T47D (cell line): Measurements from ENCODE around the gene RELN.

Source experiments
- DNase-seq, 2 experiments: peaks; one replicate each; pipeline versions ENCODE4 v3.0.0 to v3.0.0-alpha.2; 2011 to 2012; ENCODE audit warnings: low read depth in 1 of 2, low spot score in 1 of 2
- JUND ChIP-seq: IDR thresholded peaks from 2 replicates; pipeline ENCODE4 v1.6.1; 2012; ENCODE audit warnings: low read depth
- in situ Hi-C: cut with HindIII; loops from 2 replicates; pipeline ENCODE4 v1.10.0; 2016; ENCODE audit warnings: low sequenced_read_pairs, low pct_unique_long_range_greater_than_20kb

The RELN gene

DNA sequence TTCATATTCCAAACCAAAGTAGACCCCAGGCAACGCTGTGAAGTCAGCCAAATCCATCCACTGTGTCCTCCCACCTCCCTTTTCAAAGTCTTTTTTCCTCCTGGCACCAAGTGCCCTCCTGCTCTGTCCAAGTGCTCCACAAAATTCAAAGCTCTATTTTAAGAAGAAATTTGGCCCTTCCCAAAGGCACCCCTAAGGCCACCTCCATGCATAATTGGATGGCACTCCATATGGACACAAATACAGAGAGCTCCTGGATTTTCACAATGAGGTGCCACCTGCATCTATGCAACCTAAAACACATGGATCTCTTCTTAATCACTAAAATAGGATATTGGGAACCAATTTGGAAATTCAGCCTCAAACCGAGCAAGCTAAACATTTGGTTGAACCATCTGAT is 121.6 kb downstream of the RELN start:
- TF ChIP-seq JUND = no peak
- DNase-seq = no peak
- in situ Hi-C loops = no loop called here

DNA sequence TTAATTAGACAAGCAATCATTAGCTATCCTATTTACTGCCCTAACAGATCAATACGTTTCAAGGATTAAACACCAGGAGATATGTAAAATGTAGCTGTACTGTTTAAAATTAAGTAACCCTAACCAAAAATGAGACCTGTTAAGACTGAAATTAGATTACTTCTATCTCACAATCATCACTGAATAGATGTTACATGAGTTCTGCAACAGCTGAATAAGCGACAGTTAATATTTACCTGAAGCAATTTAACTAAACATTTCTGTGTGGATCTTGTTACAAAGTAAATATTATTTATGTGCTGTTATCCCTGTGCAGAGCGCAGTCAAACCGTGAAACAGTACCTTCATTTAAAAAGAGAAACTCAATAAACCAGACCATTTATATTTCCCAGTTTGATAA is 122.5 kb downstream of the RELN start:
- peak in 1 of 2 experiments; percentile 7 for DNase-seq
- in situ Hi-C loops = no loop called here
- no peak for TF ChIP-seq JUND

DNA sequence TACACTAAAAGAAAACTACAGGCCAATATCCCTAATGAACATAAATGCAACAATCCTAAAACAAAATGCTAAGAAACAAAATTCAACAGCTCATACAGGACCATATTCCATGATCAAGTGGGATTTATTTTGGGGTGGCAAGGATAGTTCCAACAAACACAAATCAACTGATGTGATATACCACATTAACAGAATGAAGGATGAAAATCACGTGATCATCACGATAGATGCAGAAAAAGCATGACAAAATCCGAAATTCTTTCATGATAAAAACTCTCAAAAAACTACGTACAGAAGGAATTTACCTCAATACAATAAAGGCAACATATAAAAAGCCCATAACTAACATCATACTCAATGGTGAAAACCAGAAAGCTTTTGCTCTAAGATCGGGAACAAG is 124.0 kb downstream of the RELN start:
- no peak for TF ChIP-seq JUND
- in situ Hi-C loops = no loop called here

DNA sequence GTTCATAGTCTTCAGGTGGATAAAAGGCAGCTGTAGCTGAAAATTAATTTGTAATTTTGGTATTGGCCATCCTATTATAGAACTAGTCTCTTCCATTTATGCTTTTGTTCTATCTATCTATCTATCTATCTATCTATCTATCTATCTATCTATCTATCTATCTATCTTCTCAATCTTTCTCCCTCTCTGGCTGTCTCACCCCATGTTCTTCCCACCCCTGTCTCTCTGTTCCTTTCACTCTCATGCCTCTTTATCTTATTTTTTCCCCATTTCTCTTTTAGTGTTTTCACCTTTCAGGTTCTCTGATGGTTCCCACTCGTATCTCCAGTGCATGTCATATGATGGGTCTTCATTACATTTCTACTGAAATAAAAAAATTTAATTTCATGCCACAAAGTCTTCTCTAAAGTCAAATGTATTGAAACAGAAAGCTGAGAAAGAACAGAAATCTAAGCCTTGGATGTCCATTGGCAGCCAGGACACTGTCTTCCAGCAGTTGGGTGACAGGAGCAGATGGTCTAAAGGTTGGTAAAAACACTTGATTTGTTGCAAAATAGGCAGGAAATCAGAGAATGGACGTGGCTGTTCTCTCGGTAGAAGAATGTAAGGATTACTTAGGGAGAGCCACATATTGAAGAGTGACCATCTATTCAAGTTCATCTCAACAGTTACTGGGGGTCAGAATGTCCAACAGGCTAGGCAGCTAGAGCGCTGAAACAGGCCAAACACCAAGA is 127.0 kb downstream of the RELN start:
- TF ChIP-seq JUND = no peak
- in situ Hi-C loops = no loop called here
- no peak for DNase-seq

More for the DNA sequence above, 124.0 kb downstream of the RELN start:
- no peak for DNase-seq

DNA sequence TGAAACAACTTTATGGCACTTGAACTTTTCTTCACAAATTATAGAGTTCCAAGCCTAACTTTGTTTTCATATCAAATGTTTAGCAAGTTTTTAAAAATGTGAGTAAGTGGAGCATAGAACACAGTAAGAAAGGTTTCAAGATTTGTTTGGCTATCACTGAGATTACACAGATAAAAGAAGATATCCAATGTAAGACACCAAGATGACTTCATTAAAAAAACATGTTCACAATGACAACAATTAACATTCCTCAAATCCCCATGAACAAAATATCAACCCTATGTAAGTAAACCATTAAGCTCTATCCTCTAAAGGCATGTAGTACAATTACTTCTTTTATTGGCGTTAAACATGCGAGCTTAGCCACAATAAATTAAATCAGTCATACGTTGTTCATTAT is 129.7 kb downstream of the RELN start:
- no peak for DNase-seq
- TF ChIP-seq JUND = no peak
- in situ Hi-C loops = no loop called here

- DNase-seq = no peak
- TF ChIP-seq JUND = no peak
- in situ Hi-C loops = no loop called here
Measured at GRCh38 chr7:103857435-103857834, 132.0 kb downstream of the RELN start.

DNA sequence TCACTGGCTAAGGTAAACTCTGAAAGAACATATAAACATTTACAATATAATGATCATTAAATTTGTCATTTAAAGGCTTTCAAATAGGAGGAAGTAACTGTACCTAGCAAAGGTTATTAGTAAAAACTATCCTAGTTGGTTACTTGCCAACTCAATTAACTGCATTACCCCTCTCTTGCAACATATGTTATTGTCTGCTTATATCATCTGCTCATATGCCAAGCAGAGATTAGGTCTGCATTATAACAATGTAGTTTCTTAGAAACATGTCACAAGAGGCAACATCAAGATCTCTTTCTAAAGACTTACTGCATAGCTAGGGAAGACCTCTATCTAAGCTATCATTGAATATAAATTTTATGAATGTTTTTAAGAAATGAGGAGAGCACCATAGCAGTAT is 132.5 kb downstream of the RELN start:
- in situ Hi-C loops = no loop called here
- no peak for TF ChIP-seq JUND
- DNase-seq = no peak

DNA sequence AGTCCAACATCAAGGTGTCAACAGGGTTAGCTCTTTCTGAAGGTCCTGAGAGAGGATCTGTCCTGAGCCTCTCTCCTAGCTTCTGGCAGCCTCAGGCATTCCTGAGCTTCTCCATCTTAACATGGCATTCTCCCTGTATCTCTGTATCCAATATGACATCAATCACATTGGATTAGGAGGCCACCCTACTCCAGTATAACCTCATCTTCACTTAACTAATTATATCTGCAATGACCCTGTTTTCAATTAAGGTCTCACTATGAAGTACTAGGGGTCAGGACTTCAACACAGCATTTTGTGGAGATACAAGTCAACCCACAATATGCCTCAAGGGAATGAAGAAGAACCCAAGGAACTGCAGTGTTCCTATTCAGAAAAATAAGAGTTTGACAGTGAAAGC is 133.8 kb downstream of the RELN start:
- TF ChIP-seq JUND = no peak
- in situ Hi-C loops = no loop called here
- DNase-seq = no peak

DNA sequence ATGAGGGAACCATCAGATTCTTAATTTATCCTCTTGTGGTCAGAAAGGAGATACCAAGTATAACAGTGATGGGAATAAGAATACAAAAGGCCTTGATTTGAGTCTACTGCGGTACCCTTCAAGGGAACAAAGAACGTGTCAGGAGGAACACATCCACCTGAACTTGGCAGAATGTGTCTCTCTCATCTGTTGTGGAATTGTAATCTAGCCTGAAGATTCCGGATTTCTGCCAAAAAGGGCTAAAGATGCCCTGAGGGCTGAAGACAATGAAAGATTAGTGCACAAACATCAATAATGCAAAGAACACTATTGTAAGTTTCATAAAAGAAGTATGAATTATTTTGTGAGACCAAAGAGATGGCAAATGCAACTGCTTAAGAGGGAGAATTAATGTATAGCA is 134.8 kb downstream of the RELN start:
- in situ Hi-C loops = no loop called here
- no peak for DNase-seq
- TF ChIP-seq JUND = no peak

DNA sequence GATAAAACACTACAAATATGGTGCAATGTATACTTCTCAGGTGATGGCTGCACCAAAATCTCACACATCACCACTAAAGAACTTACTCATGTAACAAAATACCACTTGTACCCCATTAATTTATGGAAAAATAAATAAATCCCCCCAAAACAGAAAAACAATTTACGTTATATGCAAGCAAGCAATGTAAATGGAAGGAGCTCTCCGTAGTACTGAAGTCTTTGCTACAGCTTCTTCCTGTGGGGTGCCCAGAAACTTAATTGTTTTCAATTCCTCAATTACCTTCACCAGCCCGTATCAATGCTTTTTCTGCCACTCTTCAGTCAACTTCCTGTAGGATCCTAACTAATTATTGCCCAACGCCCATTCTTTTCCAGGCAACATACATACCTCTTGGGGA is 138.1 kb downstream of the RELN start:
- DNase-seq = peak; percentile 4 to 56
- TF ChIP-seq JUND = no peak
- in situ Hi-C loops = no loop called here

DNA sequence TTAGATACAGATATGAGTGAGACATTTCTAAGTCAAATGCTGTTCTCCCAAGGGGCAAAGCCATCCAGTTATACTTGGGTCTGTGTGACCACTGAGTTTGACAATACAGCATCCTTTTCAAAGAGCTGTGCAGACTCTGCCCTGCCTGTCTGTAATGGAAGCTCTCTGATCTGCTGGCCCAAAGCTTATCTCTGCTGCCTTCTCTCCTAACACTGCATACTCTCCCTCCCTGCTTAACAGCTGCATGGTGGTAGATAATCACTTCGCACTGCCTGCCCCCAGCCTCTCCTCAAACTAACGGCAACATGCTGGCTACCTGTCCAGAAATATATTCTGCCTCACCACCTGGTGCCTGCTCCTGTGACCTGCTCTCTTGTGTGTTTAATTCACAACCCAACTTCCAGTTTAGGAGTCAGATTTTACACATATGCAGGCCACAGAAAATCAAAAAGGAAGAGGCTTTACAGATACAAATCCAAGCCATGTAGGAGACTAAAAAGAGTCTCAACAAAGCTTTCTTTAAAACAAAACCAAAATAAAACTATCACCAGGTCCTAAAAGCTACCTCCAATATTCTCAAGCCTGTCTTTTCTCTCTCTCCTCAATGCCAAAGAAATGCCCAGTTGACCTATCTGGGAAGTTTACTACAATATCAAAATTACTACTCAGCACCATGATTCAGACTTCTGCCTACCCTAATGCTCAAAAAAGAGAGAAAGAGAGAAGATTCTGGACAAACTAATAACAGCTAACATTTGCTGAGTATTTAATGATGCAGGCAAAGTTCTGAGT is 145.6 kb downstream of the RELN start:
- no peak for DNase-seq
- in situ Hi-C loops = no loop called here
- no peak for TF ChIP-seq JUND

GRCh38 chr7:103833401-103833800 is 156.1 kb downstream of the RELN start:
- DNase-seq = no peak
- in situ Hi-C loops = no loop called here

GRCh38 chr7:103832438-103832837 is 157.0 kb downstream of the RELN start:
- no peak for TF ChIP-seq JUND
- DNase-seq = no peak
- in situ Hi-C loops = no loop called here

More at GRCh38 chr7:103833401-103833800, 156.1 kb downstream of the RELN start:
- TF ChIP-seq JUND = no peak
